ENCODE data around the gene RAPGEF1.

RAPGEF1 gene

DNA sequence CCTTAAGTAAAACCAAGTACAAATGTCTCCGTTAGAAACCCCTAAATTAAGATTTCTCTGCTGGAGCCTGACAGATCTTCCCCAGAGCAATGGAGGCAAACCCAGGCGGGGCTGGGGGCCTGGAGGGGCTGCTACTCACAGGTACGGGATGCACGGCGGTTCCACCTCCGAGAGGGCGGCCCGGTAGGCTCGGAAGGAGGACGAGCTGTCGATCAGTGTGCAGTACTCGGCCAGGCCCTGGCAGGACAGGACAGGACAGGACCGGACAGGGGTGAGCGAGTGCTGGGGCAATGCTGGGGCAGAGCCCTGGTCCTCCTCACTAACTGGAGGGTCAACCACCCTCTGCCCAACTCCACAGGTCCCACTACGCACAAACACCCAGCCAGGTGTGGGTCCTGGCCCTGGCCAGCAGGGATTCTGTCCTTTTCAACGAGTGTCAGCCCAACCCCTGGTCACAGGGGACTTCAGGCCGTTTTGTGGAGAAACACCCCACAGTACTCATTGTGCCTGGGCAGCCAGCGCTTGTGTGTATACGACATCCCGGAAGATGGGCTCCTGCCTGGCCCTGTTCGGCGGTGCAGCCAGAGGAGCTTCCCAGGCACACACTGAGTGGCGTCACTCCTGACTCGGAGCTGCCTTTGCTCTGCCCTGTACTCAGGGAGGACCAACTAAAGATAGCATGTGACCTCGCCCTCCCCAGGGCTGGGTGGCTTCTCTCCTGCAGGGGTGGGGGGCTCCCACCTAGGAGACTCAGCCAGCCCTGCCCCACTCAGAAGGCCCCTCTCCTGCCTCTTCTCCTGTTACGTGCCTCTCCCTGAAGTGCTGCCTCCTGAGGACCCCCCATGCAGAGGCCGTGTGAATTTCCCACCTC, 157.2 kb downstream of the RAPGEF1 start:
- no peak for DNase-seq

DNA sequence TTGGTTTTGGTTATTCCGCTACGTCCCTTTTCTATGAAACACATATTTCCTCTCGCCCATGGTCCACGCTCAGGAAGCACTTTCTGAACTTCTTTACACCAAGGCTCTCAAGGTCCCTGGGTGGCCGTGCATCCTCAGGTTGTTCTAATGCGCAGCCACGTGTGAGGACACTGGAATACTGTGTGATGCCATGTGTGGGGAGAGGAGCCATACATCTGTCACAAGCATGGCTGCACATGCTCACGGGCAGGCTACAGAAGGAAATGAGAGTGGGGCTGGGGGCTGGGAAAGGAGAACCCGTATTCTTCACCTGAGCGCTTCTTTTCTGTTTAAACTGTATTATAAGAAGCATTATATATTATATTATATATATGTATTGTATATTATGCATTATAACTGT, 157.8 kb downstream of the RAPGEF1 start:
- DNase-seq: no peak

DNA sequence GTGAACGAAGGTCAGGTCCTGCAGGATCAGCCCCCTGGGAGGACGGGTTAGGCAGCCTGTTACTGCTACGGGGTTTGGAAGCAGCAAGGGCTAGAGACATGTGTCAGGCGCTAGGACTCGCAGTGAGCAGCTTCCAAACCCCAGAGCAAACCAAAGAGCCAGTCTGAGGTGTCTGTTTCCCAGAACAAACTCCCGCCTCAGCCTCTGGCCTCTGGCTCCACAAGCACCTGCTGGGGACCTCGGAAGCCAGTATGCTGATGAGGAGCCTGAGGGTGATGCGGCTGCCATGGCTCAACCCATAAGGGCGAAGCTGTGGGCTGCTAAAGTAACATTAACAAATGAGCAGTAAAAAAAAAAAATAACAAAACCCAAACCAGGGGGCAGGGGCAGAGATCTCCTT, 159.5 kb downstream of the RAPGEF1 start:
- no peak for DNase-seq

DNA sequence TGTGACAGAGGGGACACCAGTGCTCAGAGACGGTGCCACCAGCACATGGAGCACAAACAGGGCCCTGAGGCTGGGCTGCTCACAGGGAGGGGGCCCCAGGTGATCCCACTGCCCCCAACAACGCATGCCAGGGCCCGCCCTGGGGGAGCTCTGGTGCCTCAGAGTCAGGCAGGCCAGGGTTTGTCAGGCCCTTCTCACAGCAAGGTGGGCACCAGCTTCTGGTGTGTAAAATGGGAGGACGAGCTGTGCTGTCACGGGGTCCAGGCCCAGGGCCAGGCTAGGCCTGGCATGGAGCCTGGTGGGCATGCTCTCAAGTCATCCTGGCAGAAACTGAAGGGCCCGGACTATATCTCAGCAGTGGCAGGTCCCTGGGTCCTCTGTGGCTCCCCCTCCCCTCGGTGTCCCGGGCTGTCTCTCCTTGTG, 160.1 kb downstream of the RAPGEF1 start:
- DNase-seq: no peak

DNA sequence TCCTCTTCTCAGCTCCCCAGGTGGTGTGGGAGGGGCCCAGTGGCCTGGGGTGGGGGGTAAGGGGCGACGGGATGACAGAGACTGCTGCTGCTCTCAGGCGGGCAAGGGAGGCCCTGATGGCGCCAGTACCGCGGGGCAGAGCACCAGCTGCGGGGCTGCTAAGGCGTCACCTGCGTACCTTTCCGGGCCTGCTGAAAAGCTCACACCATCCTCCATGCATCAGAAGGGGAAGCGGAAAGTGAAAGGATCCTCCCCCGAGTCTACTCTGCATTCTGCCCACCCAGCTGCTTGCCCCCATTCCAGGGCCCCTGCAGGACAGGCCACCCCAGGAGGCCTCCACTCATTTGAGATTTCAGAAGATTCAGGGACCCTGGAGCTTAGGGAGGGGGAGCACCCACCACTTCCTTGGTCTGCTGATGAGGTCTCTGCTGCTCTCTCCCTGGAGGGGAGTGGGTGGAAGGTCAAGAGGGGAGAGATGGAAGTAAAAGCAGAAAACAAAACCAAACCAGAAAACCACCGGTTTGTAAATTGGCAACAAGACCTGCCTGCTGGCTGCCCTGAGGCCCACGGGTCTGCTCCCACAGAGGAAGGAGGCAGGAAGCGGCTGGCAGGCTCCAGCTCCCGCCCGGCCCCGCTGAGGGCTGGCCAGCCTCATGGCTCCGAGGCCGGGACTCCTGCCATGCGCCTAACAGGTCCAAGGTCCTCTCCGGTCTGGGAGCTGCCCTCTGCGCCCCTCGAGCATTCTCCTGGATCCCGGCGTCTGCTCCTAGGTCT, 161.0 kb downstream of the RAPGEF1 start:
- no peak for DNase-seq

DNA sequence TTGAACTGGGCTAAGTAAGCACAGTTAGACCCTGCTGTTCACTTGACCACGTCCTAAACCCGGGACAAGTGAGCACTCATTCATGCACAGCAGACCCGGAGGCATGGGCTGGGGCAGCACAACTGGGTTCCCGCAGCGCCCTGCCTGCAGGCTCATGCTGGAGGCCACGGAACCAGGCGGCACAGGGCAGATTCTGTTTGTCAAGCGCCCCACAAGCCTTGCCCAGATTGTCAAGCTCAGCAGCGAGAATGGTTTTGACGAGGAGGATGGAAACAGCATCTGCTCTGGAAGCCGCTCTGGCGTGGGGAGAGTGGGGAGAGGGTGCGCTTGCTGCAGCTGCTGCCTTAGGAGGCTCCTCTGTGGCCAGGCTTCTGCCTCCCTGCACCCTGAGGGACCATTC, 161.9 kb downstream of the RAPGEF1 start:
- DNase-seq: no peak

DNA sequence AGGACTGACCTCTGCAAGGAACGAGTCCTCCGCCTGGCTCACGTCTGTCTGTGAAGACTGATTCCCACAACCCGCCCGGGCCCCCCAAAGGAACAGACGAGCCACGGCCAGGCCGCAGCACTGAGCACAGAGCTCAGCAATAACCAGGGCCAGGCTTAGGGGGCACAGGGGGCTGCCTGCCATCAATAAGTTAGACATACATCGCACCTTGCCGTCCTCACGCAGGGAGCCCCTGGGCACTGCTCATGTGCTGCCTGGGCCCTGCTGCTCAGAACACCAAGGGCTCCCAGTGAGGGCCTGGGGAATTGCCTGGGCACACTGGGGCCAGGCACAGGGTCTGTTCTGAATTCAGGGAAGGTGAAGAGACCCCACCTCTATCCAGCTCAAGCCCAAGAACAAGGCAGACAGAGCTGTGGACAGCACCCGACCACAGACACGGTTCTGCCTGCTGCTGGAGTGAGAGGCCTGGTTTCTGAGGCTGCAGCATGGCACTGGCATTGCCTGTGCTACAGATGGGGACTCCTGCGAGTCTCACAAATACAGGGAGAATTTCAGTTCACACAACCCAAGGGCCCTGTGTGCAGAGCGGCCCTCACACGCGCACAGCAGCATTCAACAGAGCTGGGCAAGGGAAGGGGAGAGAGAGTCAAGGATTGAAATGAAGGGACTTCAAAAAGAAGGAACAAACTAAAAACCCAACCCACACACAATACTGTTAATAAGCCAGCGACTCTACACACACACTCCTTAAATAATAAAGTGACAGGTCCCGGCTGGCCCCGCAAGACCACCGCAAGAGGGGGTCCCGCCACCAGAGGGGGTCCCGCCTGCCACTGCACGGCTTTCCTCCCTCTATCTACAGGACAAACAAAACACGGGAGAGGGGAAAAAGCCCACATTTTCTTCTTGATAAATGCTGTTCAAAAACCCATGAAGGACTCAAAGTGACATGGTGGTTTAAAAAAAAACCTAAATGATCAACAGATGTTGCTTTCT, 162.6 kb downstream of the RAPGEF1 start:
- no peak for DNase-seq

DNA sequence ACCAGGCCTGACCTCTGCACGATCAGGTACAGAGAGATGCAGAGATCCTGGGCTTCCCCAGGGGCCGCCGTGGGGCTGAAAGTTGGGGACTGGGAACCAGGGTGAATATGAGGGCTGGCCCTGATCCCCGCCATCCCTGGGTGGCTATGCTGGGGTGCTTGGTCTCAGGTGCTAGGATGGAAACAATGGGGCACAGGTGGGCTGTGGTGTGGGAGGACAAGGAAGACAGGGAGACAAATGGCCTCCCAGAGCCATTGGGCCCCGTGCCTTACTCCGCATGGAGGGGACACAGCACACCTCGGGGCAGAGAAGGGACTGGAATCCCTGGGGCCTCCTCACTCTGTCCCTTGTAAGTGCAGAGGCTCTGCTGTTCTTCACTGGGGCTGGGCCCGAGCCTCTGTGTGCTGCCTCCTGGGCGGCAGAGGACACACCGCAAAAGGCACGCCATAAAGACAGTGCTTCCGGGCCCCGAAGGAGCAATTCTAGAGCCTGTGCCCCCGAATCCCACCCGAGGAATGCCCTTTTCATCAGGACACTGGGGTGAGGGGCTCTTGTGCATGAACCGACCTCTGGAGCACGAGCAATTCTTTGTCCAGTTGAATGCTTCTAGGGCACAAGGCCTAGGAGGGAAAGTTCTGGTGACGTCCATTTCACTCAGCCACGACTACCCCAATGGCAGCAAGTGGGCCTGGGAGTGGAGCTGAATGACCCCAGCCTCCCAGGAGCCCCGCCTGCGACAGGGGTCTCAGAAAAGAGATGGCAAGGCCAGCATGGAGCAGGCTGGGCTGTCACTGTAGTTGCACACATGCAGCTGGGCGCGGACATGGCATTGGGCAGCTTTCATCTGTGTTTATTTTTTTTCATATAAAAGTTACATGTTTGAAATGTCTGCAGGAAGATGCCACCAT, 163.7 kb downstream of the RAPGEF1 start:
- no peak for DNase-seq

DNA sequence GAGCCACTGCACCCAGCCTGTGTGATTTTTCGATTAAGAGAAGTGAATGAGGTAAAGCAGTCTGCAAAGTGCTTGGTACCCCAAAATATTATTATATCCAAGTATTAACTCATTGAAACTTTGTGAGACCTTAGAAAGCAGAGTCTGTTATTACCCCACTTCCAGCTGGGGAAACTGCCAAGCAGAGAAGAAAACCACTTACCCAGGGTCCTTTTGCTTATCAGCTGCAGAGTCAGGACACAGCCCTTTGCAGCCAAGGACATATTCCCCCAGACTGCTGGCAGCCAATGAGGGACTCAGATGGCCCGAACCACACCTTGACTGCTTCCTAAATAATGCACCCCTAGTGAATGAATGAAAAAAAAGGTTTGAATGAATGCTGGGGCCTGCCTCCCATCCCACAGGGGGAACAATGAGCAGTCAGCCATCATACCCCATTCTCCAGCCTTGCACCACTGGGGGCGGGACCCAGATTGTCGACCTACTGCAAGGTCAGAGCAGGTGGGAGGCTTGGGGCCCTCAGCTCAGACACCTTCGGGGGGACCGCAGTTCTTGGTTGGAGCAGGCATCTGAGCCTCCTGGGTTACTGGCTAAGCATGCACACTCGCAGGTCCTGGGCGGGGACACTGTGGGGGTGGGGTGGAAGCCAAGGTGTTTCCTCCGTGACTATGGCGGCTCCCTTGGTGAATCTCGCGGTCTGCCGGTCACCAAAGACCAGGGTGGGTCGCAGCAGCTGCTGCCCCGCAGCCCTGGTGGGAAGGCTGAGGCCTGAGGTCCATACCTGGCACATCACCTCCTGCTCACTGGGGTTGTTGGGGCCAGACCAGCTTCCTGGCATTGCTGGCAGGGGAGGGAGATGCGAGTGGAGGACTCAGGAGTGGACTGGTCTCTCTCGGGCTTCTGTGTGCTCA, 164.9 kb downstream of the RAPGEF1 start:
- no peak for DNase-seq

DNA sequence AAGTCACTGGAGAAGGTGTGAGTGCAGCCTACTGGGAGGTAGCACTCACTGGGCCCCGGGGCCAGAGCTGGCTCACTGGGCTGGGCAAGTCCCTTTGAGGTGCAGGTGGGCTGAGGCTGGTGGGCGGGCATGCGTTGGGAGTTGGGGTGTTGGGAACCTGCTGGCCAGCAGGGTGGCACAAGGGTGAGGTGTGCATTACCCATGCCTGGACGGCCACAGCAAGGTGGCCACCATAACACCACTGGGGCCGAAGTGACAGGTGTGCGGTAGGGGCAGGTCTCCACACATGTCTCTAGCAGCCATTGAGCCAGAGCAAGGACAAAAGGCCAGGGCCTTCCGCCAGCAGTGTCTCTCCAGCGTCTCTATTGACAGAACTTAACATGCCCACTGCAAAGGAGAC, 172.0 kb downstream of the RAPGEF1 start:
- DNase-seq: no peak

DNA sequence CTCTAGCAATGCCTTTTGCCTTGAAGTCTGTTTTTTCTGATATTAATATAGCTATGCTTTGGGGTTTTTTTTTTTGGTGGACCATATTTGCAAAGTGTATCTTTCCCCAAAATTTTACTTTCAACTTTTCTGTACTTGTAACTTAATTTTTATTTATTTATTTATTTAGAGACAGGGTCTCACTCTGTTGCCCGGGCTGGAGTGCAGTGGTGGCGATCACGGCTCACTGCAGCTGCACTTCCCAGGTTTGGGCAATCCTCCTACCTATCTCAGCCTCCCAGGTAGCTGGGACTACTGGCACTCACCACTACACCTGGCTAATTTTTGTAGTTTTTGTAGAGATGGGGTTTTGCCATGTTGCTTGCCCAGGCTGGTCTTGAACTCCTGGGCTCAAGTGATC, 173.7 kb downstream of the RAPGEF1 start:
- DNase-seq: no peak

DNA sequence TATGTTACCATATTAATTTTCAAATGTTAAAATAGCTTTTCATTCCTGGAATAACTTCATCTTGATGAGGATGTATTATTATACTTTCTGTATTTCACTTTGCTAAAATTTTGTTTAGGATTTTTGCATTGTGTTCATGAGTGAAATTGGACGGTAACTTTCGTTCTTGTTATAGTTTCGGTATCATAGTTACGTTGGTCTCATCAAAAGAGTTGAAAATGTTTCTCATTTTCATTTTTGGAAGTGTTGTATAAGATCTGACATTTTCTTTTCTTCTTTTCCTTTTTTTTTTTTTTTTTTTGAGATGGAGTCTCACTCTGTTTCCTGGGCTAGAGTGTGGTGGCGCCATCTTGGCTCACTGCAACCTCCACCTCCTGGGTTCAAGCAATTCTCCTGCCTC, 174.5 kb downstream of the RAPGEF1 start:
- no peak for DNase-seq

DNA sequence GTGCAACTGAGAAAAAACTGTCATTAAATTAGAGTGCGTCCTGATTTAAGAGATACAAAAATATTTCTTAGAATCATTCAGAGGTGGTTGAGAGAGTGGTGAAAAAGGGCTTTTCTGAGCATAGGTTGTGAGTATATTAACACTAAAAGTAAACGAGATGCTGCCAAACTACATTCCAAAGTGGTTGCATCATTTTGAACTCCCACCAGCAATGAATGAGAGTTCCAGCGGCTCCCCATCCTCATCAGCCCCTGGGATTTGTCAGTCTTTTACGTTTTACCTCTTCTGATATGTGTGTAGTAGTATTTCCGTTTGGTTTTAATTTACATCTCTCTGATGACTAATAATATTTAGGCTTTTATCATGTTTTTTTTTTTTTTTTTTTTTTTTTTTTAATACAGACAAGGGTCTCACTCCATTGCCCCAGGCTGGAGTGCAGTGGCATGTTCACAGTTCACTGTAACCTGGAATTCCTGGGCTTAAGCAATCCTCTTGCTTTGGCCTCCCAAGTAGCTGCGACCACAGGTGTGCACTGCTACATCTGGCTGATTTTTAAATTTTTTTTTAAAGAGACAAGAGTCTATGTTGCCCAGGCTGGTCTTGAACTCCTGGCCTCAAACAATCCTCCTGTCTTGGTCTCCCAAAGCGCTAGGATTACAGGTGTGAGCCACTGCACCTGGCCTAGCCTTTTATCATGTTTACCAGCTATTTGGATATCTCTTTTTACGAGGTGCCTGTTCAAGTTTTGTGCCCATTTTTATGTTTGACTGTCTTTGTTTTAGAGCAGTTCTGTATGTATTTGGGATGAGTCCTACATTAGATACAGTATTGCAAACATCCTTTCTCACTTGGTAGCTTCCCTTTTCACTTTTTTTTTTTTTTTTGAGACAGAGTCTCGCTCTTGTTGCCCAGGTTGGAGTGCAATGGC, 177.6 kb downstream of the RAPGEF1 start:
- DNase-seq: no peak

DNA sequence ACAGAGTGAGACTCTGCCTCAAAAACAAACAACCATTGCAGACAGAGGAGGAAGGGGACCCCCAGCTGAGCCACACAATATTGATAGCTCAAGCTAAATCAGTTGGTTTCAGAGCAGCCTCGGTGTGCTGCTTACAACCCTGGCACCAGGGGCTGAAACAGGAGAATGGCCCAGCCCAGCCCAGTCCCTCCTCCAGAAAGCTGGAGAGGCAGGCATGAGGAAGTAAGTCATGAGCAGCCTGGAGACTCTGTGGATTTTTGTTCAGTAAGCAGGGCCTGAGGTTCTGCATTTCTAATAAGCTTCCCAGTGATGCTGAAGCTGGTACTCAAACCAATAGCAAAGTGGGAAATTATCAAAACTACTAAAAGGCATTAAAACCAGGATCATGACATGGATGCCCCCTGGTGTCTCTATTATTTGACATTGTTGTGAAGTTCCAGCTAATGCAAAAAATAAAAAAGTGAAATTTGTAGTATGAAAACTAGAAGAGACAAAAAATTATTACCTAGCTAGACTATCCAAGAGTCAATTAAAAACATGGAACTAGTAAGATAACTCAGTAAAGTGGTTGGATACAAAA, 180.4 kb downstream of the RAPGEF1 start:
- DNase-seq: no peak

DNA sequence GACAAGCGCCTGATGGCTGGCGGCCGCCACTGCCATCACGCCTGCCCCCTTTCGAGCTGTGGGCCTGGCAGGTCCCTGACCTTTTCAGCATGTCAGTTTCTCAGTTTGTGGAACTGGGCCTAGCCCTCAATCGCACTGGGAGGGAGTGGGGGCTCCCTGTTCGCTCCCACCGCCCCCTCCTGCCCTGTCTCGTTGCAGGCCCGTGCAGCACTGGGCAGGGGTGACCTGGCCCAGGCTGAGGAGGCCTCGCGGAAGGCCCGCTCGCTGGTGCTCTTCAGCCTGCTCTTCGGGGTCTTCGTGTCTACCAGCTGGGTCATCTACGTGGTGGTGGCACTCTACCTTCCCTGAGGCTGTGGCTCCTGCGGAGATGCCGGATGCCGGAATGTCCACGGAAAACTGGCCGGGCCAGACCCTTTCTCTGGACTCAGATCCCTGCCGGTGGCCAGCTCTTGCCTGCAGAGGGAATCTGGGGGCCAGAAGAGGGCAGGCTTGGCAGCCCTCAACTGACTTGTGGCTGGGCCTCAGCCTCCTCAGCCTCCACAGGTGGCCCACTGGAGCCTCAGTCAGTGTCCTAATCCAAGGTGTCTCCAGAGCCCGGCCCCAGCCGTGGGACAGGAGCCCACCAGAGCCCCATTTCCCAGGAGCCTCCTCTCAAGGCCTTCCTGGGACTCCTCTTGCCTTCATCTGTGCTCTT, 181.9 kb downstream of the RAPGEF1 start:
- no peak for DNase-seq

DNA sequence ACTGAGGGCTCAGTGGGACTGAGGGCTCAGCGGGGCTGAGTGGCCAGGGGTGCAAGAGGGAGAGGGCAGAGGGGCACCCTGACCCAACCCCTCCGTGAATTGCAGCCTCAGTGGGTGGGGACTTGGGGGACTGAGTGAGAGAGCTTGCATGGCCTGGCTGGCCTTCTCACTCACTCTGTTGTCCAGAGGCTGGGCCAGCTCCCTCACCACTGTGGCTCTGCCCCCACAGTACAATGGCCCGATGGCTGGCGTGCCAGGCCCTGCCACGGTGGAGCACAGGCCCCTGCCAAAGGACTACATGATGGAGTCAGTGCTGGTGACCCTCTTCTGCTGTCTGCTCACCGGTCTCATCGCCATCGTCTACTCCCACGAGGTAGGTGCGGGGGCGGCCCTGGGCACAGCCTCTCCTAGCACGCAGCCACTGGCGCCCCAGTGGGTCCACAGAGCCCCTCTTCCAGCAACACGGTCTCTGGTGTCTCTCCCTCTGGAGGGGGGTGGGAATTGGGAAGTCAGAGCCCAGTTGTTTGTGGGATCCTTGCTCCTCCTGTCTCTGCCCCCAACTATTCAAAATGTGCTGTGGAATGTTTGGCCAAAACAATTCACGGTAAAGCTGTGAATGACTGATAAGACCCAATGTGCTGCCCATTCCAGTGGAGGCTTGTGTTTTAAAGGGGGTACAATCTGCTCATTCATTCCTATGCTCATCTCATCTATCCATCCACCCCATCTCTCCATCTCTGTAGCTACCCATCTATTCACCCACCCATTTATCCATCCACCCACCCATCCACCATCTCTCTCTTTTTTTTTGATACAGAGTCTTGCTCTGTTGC, 183.8 kb downstream of the RAPGEF1 start:
- no peak for DNase-seq

DNA sequence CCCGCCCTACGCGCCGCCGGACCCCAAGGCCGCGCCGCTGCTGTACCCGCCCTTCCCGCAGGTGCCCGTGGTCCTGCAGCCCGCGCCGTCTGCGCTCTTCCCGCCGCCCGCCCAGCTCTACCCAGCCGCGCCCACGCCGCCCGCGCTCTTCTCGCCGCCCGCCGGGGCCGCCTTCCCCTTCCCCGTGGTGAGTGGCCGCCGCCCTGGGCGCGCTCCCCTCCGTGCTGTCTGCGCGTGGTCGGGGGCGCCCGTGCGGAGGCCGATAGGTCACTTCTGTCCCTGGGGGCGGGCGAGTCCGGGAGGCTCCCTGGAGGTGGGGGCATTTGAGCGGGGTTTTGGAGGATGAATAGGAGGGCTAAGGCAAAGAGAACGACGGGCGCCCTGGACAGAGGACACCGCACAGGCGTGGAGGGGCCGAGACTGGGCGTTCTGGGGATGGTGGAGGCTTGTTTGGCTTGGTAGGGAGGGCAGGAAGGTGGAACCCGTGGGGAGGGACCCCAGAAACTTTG, 185.0 kb downstream of the RAPGEF1 start:
- DNase-seq: no peak
